Liver (tissue), 9 donors: Measurements from ENCODE around the gene ENAM. TPM values are rescaled to one million over a fixed set of nuclear protein-coding genes. Genes with fewer than 3 reads are reported as not detected.

Source experiments
- DNase-seq: peaks from one replicate; pipeline ENCODE4 v3.0.0-alpha.2; 2017; ENCODE audit warnings: low spot score
- H3K27ac ChIP-seq, 2 donors: one replicate each; pipeline ENCODE4 v1.7.0; 2013; ENCODE audit warnings: inconsistent platforms in 2 of 2, low read length in 2 of 2, control low read depth in 1 of 2, low read depth in 1 of 2, mild to moderate bottlenecking in 1 of 2
- H3K27me3 ChIP-seq, 4 donors: one replicate each; pipeline versions ENCODE4 v1.6.1 to v1.7.0; 2013; ENCODE audit warnings: low read length in 3 of 4, inconsistent platforms in 1 of 4, mild to moderate bottlenecking in 1 of 4, moderate library complexity in 1 of 4; ENCODE audit not compliant: control insufficient read depth in 4 of 4, insufficient read depth in 4 of 4
- H3K36me3 ChIP-seq, 4 donors: one replicate each; pipeline versions ENCODE4 v1.6.1 to v1.7.0; 2013; ENCODE audit warnings: low read length in 3 of 4, mild to moderate bottlenecking in 3 of 4, low read depth in 1 of 4, moderate library complexity in 1 of 4; ENCODE audit not compliant: control insufficient read depth in 4 of 4, insufficient read depth in 3 of 4
- H3K4me1 ChIP-seq, 4 donors: one replicate each; pipeline versions ENCODE4 v1.6.1 to v1.7.0; 2013; ENCODE audit warnings: low read length in 3 of 4, mild to moderate bottlenecking in 3 of 4, moderate library complexity in 1 of 4; ENCODE audit not compliant: control insufficient read depth in 4 of 4, insufficient read depth in 4 of 4
- H3K4me3 ChIP-seq, 3 donors: one replicate each; pipeline versions ENCODE4 v1.6.1 to v1.7.0; 2013; ENCODE audit warnings: low read length in 3 of 3, control low read depth in 1 of 3, low read depth in 1 of 3, mild to moderate bottlenecking in 1 of 3
- H3K9ac ChIP-seq, 2 donors: one replicate each; pipeline ENCODE4 v1.7.0; 2013; ENCODE audit warnings: low read length in 2 of 2, mild to moderate bottlenecking in 2 of 2, moderate library complexity in 2 of 2, control low read depth in 1 of 2, low read depth in 1 of 2
- H3K9me3 ChIP-seq, 4 donors: one replicate each; pipeline versions ENCODE4 v1.6.1 to v1.7.0; 2013; ENCODE audit warnings: low read length in 3 of 4; ENCODE audit not compliant: control insufficient read depth in 4 of 4
- CTCF ChIP-seq: fragments of 150-350 bp; IDR thresholded peaks from 2 replicates; pipeline ENCODE4 v1.5.1; 2017; ENCODE audit warnings: improper control_type of control experiment, low read depth, low read length; ENCODE audit not compliant: missing input control
- EGR1 ChIP-seq, 2 donors: IDR thresholded peaks; 2 replicates each; pipeline ENCODE4 v1.6.1; 2016 to 2018; ENCODE audit warnings: antibody characterized with exemption in 2 of 2, low read depth in 2 of 2
- FOXA1 ChIP-seq: IDR thresholded peaks from 2 replicates; pipeline ENCODE4 v1.6.1; 2016; ENCODE audit warnings: antibody characterized with exemption
- FOXA2 ChIP-seq: IDR thresholded peaks from 2 replicates; pipeline ENCODE4 v1.6.1; 2016; ENCODE audit warnings: antibody characterized with exemption
- GABPA ChIP-seq, 2 donors: IDR thresholded peaks in 1 of 2; conservative IDR thresholded peaks in 1 of 2; 2 replicates each; pipeline ENCODE4 v1.6.1; 2016; ENCODE audit warnings: antibody characterized with exemption in 2 of 2, mild to moderate bottlenecking in 1 of 2, moderate library complexity in 1 of 2
- HNF4A ChIP-seq, 2 donors: conservative IDR thresholded peaks; 2 replicates each; pipeline ENCODE4 v1.6.1; 2016; ENCODE audit warnings: antibody characterized with exemption in 2 of 2, mild to moderate bottlenecking in 2 of 2
- HNF4G ChIP-seq: IDR thresholded peaks from 2 replicates; pipeline ENCODE4 v1.6.1; 2016; ENCODE audit warnings: antibody characterized with exemption
- JUND ChIP-seq, 2 donors: IDR thresholded peaks; 2 replicates each; pipeline ENCODE4 v1.6.1; 2016; ENCODE audit warnings: antibody characterized with exemption in 2 of 2
- NR2F2 ChIP-seq: IDR thresholded peaks from 2 replicates; pipeline ENCODE4 v1.6.1; 2016; ENCODE audit warnings: antibody characterized with exemption
- RAD21 ChIP-seq, 2 donors: IDR thresholded peaks; 2 replicates each; pipeline ENCODE4 v1.6.1; 2016; ENCODE audit warnings: antibody characterized with exemption in 2 of 2, mild to moderate bottlenecking in 2 of 2
- REST ChIP-seq: IDR thresholded peaks from 2 replicates; pipeline ENCODE4 v1.6.1; 2016; ENCODE audit warnings: antibody characterized with exemption, mild to moderate bottlenecking
- RXRA ChIP-seq, 2 donors: IDR thresholded peaks; 2 replicates each; pipeline ENCODE4 v1.6.1; 2017 to 2018; ENCODE audit warnings: antibody characterized with exemption in 2 of 2, mild to moderate bottlenecking in 1 of 2
- SP1 ChIP-seq: IDR thresholded peaks from 2 replicates; pipeline ENCODE4 v1.6.1; 2018; ENCODE audit warnings: antibody characterized with exemption, mild to moderate bottlenecking
- TAF1 ChIP-seq: conservative IDR thresholded peaks from 2 replicates; pipeline ENCODE4 v1.6.1; 2016; ENCODE audit warnings: antibody characterized with exemption, mild to moderate bottlenecking
- YY1 ChIP-seq: IDR thresholded peaks from 2 replicates; pipeline ENCODE4 v1.6.1; 2016; ENCODE audit warnings: antibody characterized with exemption, mild to moderate bottlenecking
- WGBS: extraction: QIAGEN DNeasy Blood & Tissue Kit; methylation state at CpG from one replicate; pipeline ENCODE4 v1.1.7; 2013; 5-methylcytosine and 5-hydroxymethylcytosine counted together
- polyA plus RNA-seq, 2 donors: library from polyadenylated mRNA; stranded (reverse) in 1 of 2; unstranded in 1 of 2; fragments of 200-250 nt in 1 of 2; fragments of >200 nt in 1 of 2; fragmentation: Nextera tagmentation in 1 of 2; extraction: Ambion mirVana in 1 of 2; gene quantifications; one replicate each; pipeline versions ENCODE4 v1.2.1 to v1.2.3, GENCODE V29; 2013 to 2015
- total RNA-seq, 2 donors: library from RNA; depleted of rRNA; stranded (reverse); fragments of >200 nt; gene quantifications; one replicate each; pipeline ENCODE4 v1.2.3, GENCODE V29; 2014
- TF ChIP-seq, protein P1 (sequence below): IDR thresholded peaks from 2 replicates; pipeline ENCODE4 v1.6.1; 2016; ENCODE audit warnings: antibody characterized with exemption
- TF ChIP-seq, protein P2 (sequence below): IDR thresholded peaks from 2 replicates; pipeline ENCODE4 v1.6.1; 2016; ENCODE audit warnings: antibody characterized with exemption
- TF ChIP-seq, protein P3 (sequence below): IDR thresholded peaks from 2 replicates; pipeline ENCODE4 v1.6.1; 2016; ENCODE audit warnings: antibody characterized with exemption
- donor health status: healthy.
- donor health status: healthy.
- donor health status: healthy.
- donor health status: healthy.
- donor health status: healthy.

The ENAM gene
- total and polyA plus RNA-seq, 4 donors = 0.25 to 0.50 (median 0.28) TPM

DNA sequence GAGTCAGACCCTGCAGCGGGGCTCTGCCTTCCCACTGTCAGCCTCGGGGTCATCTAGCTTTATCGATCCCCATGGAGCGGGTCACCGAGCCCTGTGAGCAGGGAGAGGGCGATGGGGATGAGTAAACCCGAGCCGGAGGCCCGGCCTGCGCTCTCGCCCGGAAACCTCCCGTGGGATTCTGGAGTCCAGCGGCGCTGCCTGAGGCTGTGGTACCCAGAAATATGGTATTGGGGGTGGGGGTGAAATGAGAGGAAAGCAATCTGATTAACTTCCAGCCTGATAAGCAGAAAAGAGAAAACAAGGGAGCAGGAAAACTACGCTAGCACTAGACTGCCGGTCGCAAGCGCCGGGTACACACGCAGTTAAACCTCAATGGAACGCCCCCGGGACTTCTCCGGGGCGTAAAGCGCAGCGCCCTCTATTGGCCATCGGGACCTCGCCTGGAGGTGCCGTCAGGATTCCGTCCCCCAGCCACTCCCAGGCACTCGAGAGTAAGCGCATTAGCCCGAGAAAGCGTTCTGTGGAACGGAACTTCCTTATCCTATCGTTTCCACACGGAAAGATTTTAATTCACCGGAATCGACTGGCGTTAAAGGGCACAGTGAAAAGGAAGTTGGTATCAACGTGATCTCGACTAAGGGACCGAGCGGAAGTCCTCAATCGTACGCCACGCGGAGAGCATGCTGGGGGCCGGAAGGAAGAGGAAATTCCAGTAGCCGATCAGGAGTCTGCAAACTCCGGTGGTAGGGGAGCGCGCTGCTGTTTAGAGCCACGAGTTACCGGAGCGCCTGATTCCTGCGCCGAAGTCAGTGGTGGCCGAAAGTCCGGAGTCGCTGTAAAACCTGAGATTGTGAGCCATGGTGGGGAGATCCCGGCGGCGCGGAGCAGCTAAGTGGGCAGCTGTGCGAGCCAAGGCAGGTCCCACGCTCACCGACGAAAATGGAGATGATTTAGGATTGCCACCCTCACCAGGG, 59.6 kb downstream of the ENAM start, which contains the start of gene UTP3:
TSS of gene UTP3 (plus strand) at position 712 of the 974 bp plus-strand sequence. CDS start at position 858, 146 bp downstream.
- under 1% methylated on average over 70 of the region's 70 CpGs for WGBS
- peak; percentile 93 for DNase-seq
- H3K9me3 ChIP-seq = no peaks in the 10 kb centered on the region
- peaks cover 0 to 33% (median 25%) of the 10 kb centered on the region in 4 donors for H3K4me1 ChIP-seq
- no peaks in the 10 kb centered on the region for H3K27me3 ChIP-seq
- peak within 1 kb of the TSS; percentile 87 to 90 for H3K9ac ChIP-seq
- H3K4me3 ChIP-seq = peak within 1 kb of the TSS; percentile 65 to 97 (median 96)
- no peaks in the 10 kb centered on the region for H3K36me3 ChIP-seq
- TF ChIP-seq HNF4G (peak; percentile 56), SP1 (peak; percentile 89), FOXA1 (peak; percentile 72), REST (peak; percentile 91), RAD21 (IDR thresholded peaks at IDR 0.05) (peak; percentile 84), JUND (IDR thresholded peaks at IDR 0.05) (peak in 1 of 2 donors; percentile 73), GABPA (IDR thresholded peaks at IDR 0.05 in 1 of 2, conservative IDR thresholded peaks at IDR 0.05 in 1 of 2) (peak; percentile 98 to 100), CTCF (peak; percentile 95), RXRA (IDR thresholded peaks at IDR 0.05) (peak; percentile 77 to 83), FOXA2 (peak; percentile 75), EGR1 (IDR thresholded peaks at IDR 0.05; ENCODE audit: low read depth in 2 of 2) (peak; percentile 96 to 98), TAF1 (peak; percentile 82), YY1 (peak; percentile 91), NR2F2 (peak; percentile 94), HNF4A (conservative IDR thresholded peaks at IDR 0.05) (peak; percentile 60 to 70)
- TF ChIP-seq, protein P1, sequence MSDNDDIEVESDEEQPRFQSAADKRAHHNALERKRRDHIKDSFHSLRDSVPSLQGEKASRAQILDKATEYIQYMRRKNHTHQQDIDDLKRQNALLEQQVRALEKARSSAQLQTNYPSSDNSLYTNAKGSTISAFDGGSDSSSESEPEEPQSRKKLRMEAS = peak; percentile 100
- TF ChIP-seq, protein P2, sequence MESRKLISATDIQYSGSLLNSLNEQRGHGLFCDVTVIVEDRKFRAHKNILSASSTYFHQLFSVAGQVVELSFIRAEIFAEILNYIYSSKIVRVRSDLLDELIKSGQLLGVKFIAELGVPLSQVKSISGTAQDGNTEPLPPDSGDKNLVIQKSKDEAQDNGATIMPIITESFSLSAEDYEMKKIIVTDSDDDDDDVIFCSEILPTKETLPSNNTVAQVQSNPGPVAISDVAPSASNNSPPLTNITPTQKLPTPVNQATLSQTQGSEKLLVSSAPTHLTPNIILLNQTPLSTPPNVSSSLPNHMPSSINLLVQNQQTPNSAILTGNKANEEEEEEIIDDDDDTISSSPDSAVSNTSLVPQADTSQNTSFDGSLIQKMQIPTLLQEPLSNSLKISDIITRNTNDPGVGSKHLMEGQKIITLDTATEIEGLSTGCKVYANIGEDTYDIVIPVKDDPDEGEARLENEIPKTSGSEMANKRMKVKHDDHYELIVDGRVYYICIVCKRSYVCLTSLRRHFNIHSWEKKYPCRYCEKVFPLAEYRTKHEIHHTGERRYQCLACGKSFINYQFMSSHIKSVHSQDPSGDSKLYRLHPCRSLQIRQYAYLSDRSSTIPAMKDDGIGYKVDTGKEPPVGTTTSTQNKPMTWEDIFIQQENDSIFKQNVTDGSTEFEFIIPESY = peak; percentile 95
- TF ChIP-seq, protein P3, sequence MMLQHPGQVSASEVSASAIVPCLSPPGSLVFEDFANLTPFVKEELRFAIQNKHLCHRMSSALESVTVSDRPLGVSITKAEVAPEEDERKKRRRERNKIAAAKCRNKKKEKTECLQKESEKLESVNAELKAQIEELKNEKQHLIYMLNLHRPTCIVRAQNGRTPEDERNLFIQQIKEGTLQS = peak; percentile 81
- H3K27ac ChIP-seq = peak within 1 kb of the TSS; percentile 89 to 93
